ENCODE results near the gene TTN. TPM values are rescaled to one million over a fixed set of nuclear protein-coding genes. Genes with fewer than 3 reads are reported as not detected.

The TTN gene
- 3.8 and 39.5 TPM in 2 replicates for total RNA-seq (2012; rRNA removed)

- Histone ChIP-seq H3K4me3 (ENCODE audit: low read length) (no peak within 1 kb of the TSS), H3K9ac (ENCODE audit: low read depth, low read length) (no peak within 1 kb of the TSS)
These were observed at the start of gene TTN for GRCh38 chr2:178807227-178808008. Gene TTN (minus strand): TSS chr2:178807423. CDS start chr2:178804642, 2,781 bp downstream.

GRCh38 chr2:178855151-178855550, 47.9 kb upstream of the TTN start:
- H3K27me3 ChIP-seq (ENCODE audit: control insufficient read depth, insufficient read depth, low read length) = no peaks in the 10 kb centered on the region
- no peak overlapping the region for H3K4me3 ChIP-seq (ENCODE audit: low read length)
- H3K9ac ChIP-seq (ENCODE audit: low read depth, low read length) = no peak overlapping the region
- no peak overlapping the region for H3K4me2 ChIP-seq (ENCODE audit: low read length)
- no peaks in the 10 kb centered on the region for H3K9me3 ChIP-seq (replicated peaks; ENCODE audit: low read length)
- peaks cover 20% of the 10 kb centered on the region for H3K4me1 ChIP-seq (ENCODE audit: control insufficient read depth, insufficient read depth, low read length)
- H3K36me3 ChIP-seq (ENCODE audit: insufficient read depth, low read length) = no peaks in the 10 kb centered on the region

More at GRCh38 chr2:178807227-178808008, at the start of gene TTN:
- no peak within 1 kb of the TSS for H3K4me2 ChIP-seq (ENCODE audit: low read length)
- H3K36me3 ChIP-seq (ENCODE audit: insufficient read depth, low read length) = no peaks in the 10 kb centered on the region
- no peaks in the 10 kb centered on the region for H3K27me3 ChIP-seq (ENCODE audit: control insufficient read depth, insufficient read depth, low read length)
- no peaks in the 10 kb centered on the region for H3K4me1 ChIP-seq (ENCODE audit: control insufficient read depth, insufficient read depth, low read length)
- H3K9me3 ChIP-seq (replicated peaks; ENCODE audit: low read length) = no peaks in the 10 kb centered on the region

- Histone ChIP-seq H3K4me3 (ENCODE audit: low read length) (no peak overlapping the region), H3K27me3 (ENCODE audit: control insufficient read depth, insufficient read depth, low read length) (no peaks in the 10 kb centered on the region), H3K4me2 (ENCODE audit: low read length) (no peak overlapping the region), H3K4me1 (ENCODE audit: control insufficient read depth, insufficient read depth, low read length) (peaks cover 17% of the 10 kb centered on the region), H3K36me3 (ENCODE audit: insufficient read depth, low read length) (no peaks in the 10 kb centered on the region), H3K9me3 (replicated peaks; ENCODE audit: low read length) (no peaks in the 10 kb centered on the region), H3K9ac (ENCODE audit: low read depth, low read length) (no peak overlapping the region)
These were observed 41.1 kb upstream of the TTN start for GRCh38 chr2:178848335-178848734.

DNA sequence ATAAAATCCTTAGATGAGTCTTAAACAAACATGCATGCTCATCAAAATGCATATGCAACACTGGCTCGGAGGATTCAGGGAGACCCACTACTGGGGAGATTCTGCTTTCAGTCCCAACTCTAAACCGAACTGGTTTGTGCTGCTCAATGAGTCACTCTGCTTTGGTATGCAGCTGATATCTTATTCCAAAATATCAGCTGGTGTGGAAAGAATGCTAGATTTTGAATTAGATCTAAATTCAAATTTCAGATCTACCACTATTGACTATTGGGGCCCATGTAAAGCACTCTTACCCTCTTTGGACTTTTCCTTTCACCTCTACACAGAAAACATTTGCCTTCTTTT, 39.2 kb upstream of the TTN start:
- H3K9ac ChIP-seq (ENCODE audit: low read depth, low read length) = no peak overlapping the region
- peak overlapping the region; percentile 48 for H3K4me2 ChIP-seq (ENCODE audit: low read length)

DNA sequence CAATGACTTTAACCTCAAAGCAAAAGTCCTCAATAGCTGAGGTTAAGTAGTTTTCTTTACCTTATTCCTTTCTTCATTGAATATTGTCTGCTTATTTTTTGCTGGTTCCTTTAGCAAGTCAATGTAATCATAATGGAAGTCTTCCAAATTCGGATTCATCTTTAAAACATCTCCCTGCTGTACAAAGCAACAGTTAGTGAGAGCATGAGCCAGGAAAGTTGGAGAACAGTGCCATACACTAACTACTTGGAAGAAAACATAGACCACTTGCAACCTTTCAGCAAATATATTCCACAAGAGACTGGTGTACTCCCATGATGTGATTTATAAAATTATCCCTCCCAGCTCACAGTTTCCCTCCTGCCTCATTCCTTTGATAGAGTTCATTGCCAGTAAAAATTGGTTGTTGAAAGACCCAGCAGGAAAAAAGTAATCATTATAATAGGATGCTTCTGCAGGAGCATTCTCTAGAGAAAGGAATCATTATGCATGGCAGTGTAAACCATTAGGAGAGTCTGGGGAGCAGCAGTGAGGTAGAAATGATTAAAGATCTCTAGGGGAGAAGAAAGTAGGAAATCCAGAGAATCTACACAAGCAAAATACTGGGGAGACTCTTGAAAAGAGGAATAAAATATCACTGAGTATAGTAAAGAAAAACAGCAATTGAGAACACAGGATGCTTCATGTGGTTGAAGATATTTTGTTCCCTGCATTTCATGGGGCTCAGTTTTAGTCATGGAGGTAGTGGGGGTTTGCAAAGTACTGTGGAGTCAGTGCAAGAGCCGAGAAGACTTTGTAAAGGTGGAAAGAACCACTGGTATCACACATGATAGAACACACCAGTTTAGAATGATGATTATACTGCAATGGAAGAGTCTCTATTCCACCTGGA, 38.6 kb upstream of the TTN start:
- Histone ChIP-seq H3K9me3 (replicated peaks; ENCODE audit: low read length) (no peaks in the 10 kb centered on the region), H3K4me3 (ENCODE audit: low read length) (no peak overlapping the region), H3K36me3 (ENCODE audit: insufficient read depth, low read length) (no peaks in the 10 kb centered on the region), H3K4me2 (ENCODE audit: low read length) (peak overlapping the region; percentile 48), H3K4me1 (ENCODE audit: control insufficient read depth, insufficient read depth, low read length) (peaks cover 17% of the 10 kb centered on the region), H3K9ac (ENCODE audit: low read depth, low read length) (no peak overlapping the region), H3K27me3 (ENCODE audit: control insufficient read depth, insufficient read depth, low read length) (no peaks in the 10 kb centered on the region)

More for the DNA sequence above, 39.2 kb upstream of the TTN start:
- Histone ChIP-seq H3K27me3 (ENCODE audit: control insufficient read depth, insufficient read depth, low read length) (no peaks in the 10 kb centered on the region), H3K36me3 (ENCODE audit: insufficient read depth, low read length) (no peaks in the 10 kb centered on the region), H3K4me1 (ENCODE audit: control insufficient read depth, insufficient read depth, low read length) (peaks cover 17% of the 10 kb centered on the region), H3K4me3 (ENCODE audit: low read length) (no peak overlapping the region), H3K9me3 (replicated peaks; ENCODE audit: low read length) (no peaks in the 10 kb centered on the region)

DNA sequence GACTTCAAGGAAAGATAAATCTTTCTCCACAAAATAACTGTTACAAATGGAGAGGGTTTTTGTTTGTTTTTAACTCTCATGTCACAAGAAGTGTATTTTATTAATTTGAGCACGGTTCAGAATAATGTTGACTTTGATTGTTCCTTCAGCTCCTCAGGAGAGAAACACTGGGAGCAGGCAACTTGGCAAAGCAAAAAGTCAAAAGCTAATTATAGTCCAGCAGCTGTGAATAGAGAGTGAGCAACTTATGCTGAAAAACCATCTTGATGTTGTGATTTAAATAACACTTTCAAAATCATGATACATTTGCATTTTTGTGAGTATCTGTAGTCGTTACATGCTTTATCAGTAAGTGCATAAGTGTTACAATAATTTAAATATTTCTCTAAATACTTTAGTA, 37.5 kb upstream of the TTN start:
- H3K9me3 ChIP-seq (replicated peaks; ENCODE audit: low read length) = no peaks in the 10 kb centered on the region
- H3K4me1 ChIP-seq (ENCODE audit: control insufficient read depth, insufficient read depth, low read length) = peaks cover 17% of the 10 kb centered on the region
- no peaks in the 10 kb centered on the region for H3K36me3 ChIP-seq (ENCODE audit: insufficient read depth, low read length)
- H3K4me3 ChIP-seq (ENCODE audit: low read length) = no peak overlapping the region
- H3K27me3 ChIP-seq (ENCODE audit: control insufficient read depth, insufficient read depth, low read length) = no peaks in the 10 kb centered on the region
- H3K4me2 ChIP-seq (ENCODE audit: low read length) = no peak overlapping the region
- no peak overlapping the region for H3K9ac ChIP-seq (ENCODE audit: low read depth, low read length)

GRCh38 chr2:178844269-178844668, 37.0 kb upstream of the TTN start:
- Histone ChIP-seq H3K9me3 (replicated peaks; ENCODE audit: low read length) (no peaks in the 10 kb centered on the region), H3K27me3 (ENCODE audit: control insufficient read depth, insufficient read depth, low read length) (no peaks in the 10 kb centered on the region), H3K36me3 (ENCODE audit: insufficient read depth, low read length) (no peaks in the 10 kb centered on the region), H3K9ac (ENCODE audit: low read depth, low read length) (no peak overlapping the region), H3K4me2 (ENCODE audit: low read length) (no peak overlapping the region), H3K4me3 (ENCODE audit: low read length) (no peak overlapping the region), H3K4me1 (ENCODE audit: control insufficient read depth, insufficient read depth, low read length) (peaks cover 17% of the 10 kb centered on the region)

DNA sequence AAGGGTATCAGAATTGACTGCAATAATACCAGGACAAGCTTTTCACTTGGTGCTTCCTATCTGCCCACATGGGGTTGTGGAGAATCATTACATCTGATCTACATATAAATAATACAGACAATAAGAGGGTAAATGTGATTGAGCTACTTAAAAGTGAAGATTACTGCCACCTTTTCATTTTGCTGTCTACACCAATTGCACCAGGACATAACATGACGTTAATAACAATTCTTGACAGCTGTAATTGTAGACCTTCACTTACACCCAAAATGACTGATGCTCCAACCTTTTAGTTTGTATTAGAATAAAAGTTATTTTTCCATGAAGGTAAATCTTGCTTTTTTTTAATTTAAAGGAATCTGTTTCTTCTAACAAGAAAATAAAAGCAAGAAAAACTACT, 36.5 kb upstream of the TTN start:
- Histone ChIP-seq H3K9me3 (replicated peaks; ENCODE audit: low read length) (no peaks in the 10 kb centered on the region), H3K4me2 (ENCODE audit: low read length) (no peak overlapping the region), H3K9ac (ENCODE audit: low read depth, low read length) (no peak overlapping the region), H3K4me1 (ENCODE audit: control insufficient read depth, insufficient read depth, low read length) (peaks cover 17% of the 10 kb centered on the region), H3K36me3 (ENCODE audit: insufficient read depth, low read length) (no peaks in the 10 kb centered on the region), H3K4me3 (ENCODE audit: low read length) (no peak overlapping the region), H3K27me3 (ENCODE audit: control insufficient read depth, insufficient read depth, low read length) (no peaks in the 10 kb centered on the region)

GRCh38 chr2:178836807-178837206, 29.6 kb upstream of the TTN start:
- no peaks in the 10 kb centered on the region for H3K4me1 ChIP-seq (ENCODE audit: control insufficient read depth, insufficient read depth, low read length)
- no peak overlapping the region for H3K4me3 ChIP-seq (ENCODE audit: low read length)
- no peak overlapping the region for H3K4me2 ChIP-seq (ENCODE audit: low read length)
- H3K9me3 ChIP-seq (replicated peaks; ENCODE audit: low read length) = no peaks in the 10 kb centered on the region
- H3K36me3 ChIP-seq (ENCODE audit: insufficient read depth, low read length) = no peaks in the 10 kb centered on the region
- no peaks in the 10 kb centered on the region for H3K27me3 ChIP-seq (ENCODE audit: control insufficient read depth, insufficient read depth, low read length)
- no peak overlapping the region for H3K9ac ChIP-seq (ENCODE audit: low read depth, low read length)

- Histone ChIP-seq H3K9ac (ENCODE audit: low read depth, low read length) (no peak overlapping the region), H3K27me3 (ENCODE audit: control insufficient read depth, insufficient read depth, low read length) (no peaks in the 10 kb centered on the region), H3K4me3 (ENCODE audit: low read length) (no peak overlapping the region), H3K9me3 (replicated peaks; ENCODE audit: low read length) (no peaks in the 10 kb centered on the region), H3K4me1 (ENCODE audit: control insufficient read depth, insufficient read depth, low read length) (peaks cover 2% of the 10 kb centered on the region), H3K4me2 (ENCODE audit: low read length) (no peak overlapping the region), H3K36me3 (ENCODE audit: insufficient read depth, low read length) (no peaks in the 10 kb centered on the region)
These were observed 26.9 kb upstream of the TTN start for GRCh38 chr2:178834086-178834485.

DNA sequence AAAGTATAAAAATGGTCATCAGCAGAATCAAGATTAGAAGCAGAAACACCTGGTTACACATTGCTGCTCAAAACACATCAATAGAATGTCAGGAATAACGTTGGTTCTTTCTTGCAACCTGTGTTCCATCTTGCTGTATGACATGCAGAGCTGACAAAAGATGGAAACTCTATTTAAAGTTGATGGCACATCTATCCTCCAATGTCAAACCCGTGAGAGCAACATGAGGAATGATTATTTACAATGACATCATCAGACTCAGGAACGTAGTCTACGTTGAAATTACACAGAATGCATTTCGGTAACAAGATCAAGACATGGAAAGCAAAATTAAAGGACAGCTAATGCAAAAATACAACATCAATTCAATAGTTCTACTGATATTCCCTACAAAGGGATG, 26.2 kb upstream of the TTN start:
- no peaks in the 10 kb centered on the region for H3K9me3 ChIP-seq (replicated peaks; ENCODE audit: low read length)
- H3K4me3 ChIP-seq (ENCODE audit: low read length) = no peak overlapping the region
- H3K4me2 ChIP-seq (ENCODE audit: low read length) = no peak overlapping the region
- peaks cover 3% of the 10 kb centered on the region for H3K4me1 ChIP-seq (ENCODE audit: control insufficient read depth, insufficient read depth, low read length)
- H3K36me3 ChIP-seq (ENCODE audit: insufficient read depth, low read length) = no peaks in the 10 kb centered on the region
- no peaks in the 10 kb centered on the region for H3K27me3 ChIP-seq (ENCODE audit: control insufficient read depth, insufficient read depth, low read length)
- H3K9ac ChIP-seq (ENCODE audit: low read depth, low read length) = no peak overlapping the region
